NCI-H524 treated with DMSO at 0.1 percent for 48 hours (cell line): Measurements from ENCODE around the gene IGSF11.

Experiments used
- DNase-seq: peaks from one replicate; lab custom pipeline; 2025; lab: John Stamatoyannopoulos, UW

The IGSF11 gene

GRCh38 chr3:118949113-118949760, 85.4 kb downstream of the IGSF11 start:
- no peak for DNase-seq

DNA sequence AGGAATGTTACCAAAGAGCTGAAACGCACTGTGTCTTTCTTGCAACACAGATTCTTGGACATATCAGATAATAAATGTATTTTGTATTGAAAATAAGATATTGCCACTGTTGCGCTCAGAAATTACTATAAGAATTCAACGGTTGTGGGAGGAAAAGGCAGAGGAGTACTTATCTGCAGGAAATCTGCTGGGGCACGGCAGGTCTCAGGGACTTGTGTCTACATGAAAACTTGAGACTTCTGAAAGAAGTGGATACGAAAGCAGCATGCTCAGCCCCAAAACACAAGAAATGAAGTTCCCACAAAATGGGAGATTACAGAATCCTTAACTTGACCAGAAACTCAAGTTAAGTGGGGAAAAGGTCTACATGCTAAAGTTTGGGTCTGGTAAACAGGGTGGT, 86.5 kb downstream of the IGSF11 start:
- DNase-seq = no peak

- no peak for DNase-seq
Observed at GRCh38 chr3:118946449-118946848, 88.2 kb downstream of the IGSF11 start.

GRCh38 chr3:118945834-118946233, 88.8 kb downstream of the IGSF11 start:
- DNase-seq = peak; percentile 61

DNA sequence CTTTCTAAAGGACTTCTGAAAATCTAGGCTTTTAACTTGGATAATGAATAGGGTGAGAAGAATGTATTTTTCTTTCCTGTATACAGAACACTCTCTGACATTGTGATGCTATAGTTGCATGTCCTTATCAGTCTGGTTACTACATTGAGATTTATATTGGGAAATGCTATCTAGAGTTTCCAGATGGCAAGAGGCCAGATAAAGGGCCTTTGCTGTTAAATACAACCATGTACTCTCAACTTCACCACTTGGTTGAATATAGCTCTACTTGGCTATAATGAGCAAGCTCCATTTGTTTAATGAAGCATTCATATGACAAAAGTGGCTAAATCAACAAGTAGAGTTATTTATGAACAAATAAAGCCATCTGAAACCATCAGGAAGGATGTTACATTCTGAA, 91.0 kb downstream of the IGSF11 start:
- DNase-seq = peak; percentile 13

- no peak for DNase-seq
Observed at GRCh38 chr3:118942671-118943070, 92.0 kb downstream of the IGSF11 start.

GRCh38 chr3:118942195-118942594, 92.5 kb downstream of the IGSF11 start:
- no peak for DNase-seq

GRCh38 chr3:118941236-118941635, 93.4 kb downstream of the IGSF11 start:
- no peak for DNase-seq

GRCh38 chr3:118938183-118938961, 96.3 kb downstream of the IGSF11 start:
- no peak for DNase-seq

- peak; percentile 63 for DNase-seq
Observed at GRCh38 chr3:118936811-118937210, 97.8 kb downstream of the IGSF11 start.

DNA sequence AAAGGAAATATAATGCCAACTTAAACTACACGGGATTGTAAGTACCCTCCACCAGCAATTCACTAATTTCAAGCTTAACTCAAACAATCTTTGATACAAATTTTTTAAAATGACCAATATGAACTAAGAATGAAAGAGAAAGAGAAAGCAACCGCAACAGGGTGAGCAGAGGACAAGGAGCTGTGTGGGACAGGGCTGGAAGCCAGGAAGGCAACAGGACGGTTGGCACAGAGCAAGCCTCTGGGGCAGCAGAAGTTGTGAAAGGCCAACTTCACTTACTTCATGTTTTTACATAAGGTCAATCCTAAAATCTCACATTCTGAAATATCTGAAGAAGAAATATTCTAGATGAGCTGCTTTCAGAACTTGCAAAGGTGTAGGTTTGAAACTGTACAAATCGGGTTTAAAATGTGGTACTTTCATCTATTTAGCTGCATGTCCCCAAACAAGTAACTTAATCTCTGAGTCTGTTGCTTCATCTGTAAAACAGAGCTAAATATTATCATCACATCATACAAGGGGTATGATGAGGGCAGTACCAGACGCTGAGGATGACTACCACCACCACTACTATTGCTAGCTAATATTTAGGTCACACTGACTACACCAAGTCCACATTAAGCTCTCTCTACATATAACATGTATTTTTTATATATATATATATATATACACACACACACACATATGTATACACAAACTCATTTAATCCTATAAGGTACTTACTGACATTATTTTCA, 101.7 kb downstream of the IGSF11 start:
- no peak for DNase-seq

GRCh38 chr3:118931996-118932395, 102.7 kb downstream of the IGSF11 start:
- DNase-seq = no peak

- no peak for DNase-seq
Observed at GRCh38 chr3:118927449-118927848, 107.2 kb downstream of the IGSF11 start.

- no peak for DNase-seq
Observed at GRCh38 chr3:118912188-118912587, 122.5 kb downstream of the IGSF11 start.

DNA sequence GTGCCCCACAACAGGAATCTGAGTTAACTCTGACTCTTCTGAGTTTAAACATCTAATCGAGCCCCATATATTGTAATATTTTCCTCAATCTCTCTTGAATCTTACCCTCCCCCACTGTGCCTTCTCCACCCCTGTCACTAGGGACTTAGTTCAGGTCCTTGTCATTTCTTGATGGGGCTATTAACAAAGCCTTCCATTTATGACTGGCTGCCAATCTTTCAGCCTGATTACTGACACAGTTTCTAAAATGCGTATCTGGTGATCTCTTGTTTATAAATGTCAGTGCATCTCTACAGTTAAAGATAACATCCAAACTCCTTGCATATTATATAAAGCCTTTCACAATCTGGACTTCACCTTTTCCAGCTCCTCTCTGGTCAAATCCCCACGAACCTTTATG, 124.3 kb downstream of the IGSF11 start:
- no peak for DNase-seq

GRCh38 chr3:118909763-118910162, 124.9 kb downstream of the IGSF11 start:
- no peak for DNase-seq

DNA sequence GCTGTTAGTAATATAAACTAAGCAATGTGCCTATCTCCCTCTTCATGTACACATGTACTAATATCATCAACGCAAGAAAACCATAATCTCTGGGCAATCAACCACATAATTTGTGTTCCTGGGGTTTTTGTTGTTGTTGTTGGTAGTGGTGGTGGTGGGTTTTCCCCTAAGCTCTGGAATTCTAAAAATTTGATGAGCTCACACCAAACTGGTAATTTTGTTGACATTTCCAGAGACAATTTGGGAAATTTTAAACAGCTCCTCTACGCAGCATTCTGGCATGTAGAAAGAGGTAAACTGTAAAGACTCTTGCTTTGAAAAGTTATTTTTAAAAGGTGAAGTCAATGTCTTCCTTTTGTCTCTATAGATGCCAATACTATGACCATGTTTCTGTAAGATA, 126.7 kb downstream of the IGSF11 start:
- DNase-seq = no peak

GRCh38 chr3:118900737-118901525, 133.7 kb downstream of the IGSF11 start:
- no peak for DNase-seq

DNA sequence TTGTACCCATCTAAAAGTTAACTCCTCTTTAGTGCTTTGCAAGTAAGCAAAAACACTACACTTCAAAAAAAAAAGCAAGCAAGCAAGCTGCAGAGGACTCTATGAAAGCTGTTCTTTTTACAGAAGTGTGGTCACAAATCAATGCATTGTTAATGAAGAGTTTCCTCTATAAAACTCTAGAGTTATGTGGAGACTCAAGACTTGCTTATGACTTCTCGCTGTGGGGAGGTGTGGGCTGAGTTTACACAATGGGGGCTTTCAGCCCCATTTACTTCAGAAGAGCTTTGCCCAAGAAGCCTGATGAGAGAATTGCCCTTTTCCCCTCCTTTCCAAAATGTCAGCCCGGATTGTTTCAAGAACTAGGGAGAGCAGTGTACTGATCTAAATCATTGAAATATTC, 144.4 kb downstream of the IGSF11 start:
- DNase-seq = no peak

GRCh38 chr3:118889691-118890090, 145.0 kb downstream of the IGSF11 start:
- no peak for DNase-seq

DNA sequence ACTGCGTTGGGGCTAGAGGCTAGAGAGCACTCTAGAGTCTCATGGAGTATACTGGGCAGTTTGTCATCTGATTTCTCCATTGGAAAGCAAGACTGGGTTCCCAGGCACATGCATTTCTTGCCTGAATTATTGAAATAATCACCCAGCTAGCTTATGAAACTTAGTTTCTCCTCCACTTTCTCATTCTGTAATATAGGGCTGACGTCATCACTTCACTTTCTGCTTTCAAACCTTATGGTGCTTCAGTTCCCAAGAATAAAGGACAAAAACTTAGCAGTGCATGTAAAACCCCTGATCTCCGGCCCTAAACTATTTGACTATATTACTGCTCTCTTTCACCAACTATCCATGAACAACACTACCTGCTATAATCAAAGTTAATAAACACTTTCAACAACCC, 147.9 kb downstream of the IGSF11 start:
- DNase-seq = no peak

DNA sequence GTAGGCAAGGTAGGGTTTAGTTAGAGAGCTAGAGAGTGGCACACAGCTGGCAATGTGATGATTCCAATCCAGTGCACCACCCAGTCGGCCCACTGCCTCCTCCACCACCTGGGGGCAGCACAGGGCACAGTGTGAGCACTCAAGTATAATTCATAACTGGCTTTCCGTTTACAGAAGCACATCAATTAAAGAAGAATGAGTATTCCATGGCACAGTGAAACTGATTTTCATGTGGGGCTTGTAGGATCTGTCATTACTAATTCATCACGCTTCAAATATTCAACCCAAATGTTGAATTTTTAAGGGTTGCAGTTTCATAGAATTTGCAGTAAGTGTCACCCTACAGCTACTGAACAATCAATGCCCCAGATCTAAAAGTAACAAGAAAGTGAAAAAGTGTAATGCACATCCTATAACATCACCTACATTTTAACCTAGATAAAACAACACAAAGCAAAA, 149.9 kb downstream of the IGSF11 start:
- DNase-seq = peak; percentile 24
